NCI-H2227 (cell line): ENCODE data around the gene TBC1D4.
"Not testable (repeated sequence)": the region's sequence is repeated elsewhere in the genome, so short reads cannot be mapped to it uniquely, and the experiment has no call there.

Experiments used
- DNase-seq: peaks from one replicate; lab custom pipeline; 2025; ENCODE audit not compliant: unreplicated experiment; lab: John Stamatoyannopoulos, UW

Gene TBC1D4

GRCh38 chr13:75295201-75295600 is 186.8 kb downstream of the TBC1D4 start:
- no peak for DNase-seq

DNA sequence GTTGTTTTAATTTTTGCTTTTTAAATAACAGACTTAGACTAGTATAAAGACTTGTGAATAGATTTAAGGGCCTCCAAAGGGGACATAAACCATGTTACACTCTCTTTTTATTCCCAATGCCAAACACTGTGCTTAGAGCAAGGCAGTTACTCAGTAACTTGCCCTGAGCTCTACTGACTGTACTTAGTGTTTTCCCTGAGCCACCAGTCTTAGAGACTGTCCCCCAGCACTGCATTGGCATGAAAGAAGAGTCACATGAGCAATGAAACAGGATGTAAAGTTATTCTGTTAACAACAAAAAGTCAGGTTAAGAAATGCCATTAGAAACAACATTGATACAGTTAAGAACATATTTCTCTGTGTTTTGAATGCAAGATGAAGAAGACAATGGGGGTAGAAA is 187.9 kb downstream of the TBC1D4 start:
- no peak for DNase-seq

- no peak for DNase-seq
These were observed 196.7 kb downstream of the TBC1D4 start for GRCh38 chr13:75285310-75285709.

DNA sequence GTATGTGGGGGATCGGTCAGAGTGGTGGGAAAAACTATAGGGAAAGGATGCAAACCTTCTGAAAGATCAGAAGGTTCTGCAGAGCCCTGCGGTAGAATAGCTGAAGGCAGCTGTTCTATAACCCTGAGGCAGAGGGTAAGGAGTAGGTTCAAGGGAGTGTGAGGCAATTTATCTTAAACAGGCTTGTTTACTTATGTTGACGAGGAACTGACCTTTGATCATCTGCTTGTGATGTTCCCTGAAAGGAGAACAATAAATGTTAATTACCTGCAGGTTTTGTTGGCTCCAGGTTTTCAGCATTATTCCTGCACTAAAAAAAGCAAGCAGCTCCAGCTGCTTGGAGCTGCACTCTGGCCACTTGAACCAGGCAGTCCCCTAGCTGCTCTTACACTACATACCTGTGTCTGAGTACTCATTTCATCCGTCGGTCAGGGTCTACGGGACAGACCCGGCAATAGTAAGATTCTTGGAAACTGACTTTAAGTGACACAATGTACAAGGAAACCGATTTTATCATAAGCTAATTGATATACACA is 202.1 kb downstream of the TBC1D4 start:
- no peak for DNase-seq

GRCh38 chr13:75273695-75274094 is 208.3 kb downstream of the TBC1D4 start:
- not testable (repeated sequence) for DNase-seq

- no peak for DNase-seq
These were observed 210.1 kb downstream of the TBC1D4 start for GRCh38 chr13:75271846-75272245.

- not testable (repeated sequence) for DNase-seq
These were observed 213.5 kb downstream of the TBC1D4 start for GRCh38 chr13:75268481-75268880.

DNA sequence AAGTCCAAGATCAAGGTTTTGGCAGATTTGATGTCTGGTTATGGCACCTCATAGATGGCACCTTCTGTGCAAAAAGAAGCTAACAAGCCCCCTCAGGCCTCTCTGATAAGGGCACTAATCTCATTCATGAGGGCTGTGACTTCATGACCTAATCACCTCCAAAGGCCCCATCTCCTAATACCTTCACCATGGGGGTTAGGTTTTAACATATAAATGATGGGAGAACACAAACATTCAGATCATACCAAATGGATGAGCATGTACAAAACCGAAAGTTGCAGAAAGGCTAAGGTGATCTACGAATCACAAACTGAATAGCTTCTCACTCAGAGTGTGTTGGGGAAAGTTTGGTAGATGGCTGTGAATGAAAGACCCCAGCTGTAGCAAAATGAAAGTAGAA is 217.4 kb downstream of the TBC1D4 start:
- DNase-seq = no peak

- DNase-seq = no peak
These were observed 218.1 kb downstream of the TBC1D4 start for GRCh38 chr13:75263741-75264407.

- peak; percentile 49 for DNase-seq
These were observed 223.7 kb downstream of the TBC1D4 start for GRCh38 chr13:75258159-75258782.

DNA sequence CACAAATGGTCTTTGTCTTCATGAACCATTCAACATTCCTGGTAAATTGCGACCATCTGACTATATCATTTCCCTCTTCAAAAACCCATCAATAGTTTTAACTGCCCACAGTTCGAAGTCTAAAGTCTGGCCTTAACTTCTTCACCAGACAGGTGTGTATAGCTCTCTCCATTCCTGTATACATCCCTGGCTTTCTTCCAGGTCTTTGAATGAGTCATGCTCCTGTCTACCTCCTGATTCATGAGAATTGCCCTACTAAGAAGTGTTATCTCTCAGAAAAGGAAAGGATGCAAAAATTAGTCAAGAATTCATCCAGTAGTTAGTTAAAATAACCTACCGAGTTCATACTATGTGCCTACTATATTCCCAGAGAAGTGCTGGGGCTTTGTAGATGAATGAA is 225.0 kb downstream of the TBC1D4 start:
- no peak for DNase-seq

DNA sequence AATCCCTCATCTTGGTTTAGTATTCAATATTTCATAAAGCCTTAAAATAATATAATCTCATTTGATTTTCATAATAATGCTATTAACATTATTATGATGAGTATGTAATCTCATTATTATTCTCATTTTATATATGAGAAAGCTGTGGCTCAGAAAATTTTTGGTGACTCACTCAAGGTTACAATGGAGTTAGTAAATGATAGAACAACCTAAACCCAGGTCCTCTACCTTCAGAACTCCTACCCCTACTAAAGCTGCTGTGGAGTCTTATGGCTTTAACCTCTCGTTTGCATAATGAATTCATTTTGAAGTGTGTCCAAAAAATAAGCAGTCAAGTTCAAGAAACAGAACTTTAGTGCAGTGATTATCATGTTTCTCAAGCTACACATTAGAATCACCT is 226.3 kb downstream of the TBC1D4 start:
- DNase-seq = no peak

DNA sequence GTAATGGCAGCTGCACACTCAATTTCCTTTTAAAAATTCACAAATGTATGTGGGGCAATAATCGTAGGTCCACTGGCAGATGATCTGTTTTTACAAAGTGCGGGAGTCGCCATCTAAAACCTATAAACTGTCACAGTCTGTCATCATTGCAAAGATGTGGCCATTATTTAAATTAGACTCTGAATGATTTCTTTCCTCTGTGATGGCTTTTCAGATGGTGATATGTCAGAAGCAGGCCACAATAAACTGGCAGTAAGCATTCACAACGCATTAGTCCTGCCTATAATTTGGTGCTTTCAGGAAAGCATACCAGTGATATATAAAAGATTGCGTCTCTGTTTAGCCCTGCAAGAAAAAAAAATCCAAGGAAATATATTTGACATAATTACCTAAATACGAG is 226.8 kb downstream of the TBC1D4 start:
- peak; percentile 9 for DNase-seq

GRCh38 chr13:75251188-75251587 is 230.8 kb downstream of the TBC1D4 start:
- DNase-seq = no peak

DNA sequence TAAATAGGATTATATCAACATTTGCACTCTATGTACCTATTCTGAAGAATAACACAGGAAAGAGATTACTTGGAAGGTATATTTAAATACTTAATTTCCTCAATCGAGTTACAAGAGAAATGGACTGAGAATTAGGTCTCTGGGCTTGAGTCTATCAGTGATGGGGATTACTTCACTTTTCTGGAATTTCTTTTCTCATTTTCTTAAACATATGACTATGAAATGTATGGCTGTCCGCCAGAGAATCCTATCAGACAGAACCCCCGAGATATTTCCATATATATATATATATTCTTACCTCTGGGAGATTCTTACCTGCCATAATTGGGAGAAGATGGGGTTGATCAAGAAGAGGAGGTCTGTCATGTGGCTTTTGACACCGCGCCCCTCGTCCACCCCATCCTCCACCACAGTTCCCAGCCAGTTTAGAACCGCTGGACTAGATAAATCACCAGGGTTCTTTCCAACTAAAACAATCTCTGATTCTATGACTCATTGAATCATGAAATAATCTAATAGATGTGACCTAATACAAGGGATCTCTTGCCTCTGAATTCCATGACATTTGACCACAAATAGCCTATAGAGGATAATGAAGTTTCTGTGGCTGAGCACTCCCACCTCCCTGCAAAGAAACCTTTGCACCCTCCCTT is 231.3 kb downstream of the TBC1D4 start:
- DNase-seq = no peak

- not testable (repeated sequence) for DNase-seq
These were observed 236.4 kb downstream of the TBC1D4 start for GRCh38 chr13:75245578-75245977.

- DNase-seq = not testable (repeated sequence)
These were observed 241.7 kb downstream of the TBC1D4 start for GRCh38 chr13:75240240-75240639.

DNA sequence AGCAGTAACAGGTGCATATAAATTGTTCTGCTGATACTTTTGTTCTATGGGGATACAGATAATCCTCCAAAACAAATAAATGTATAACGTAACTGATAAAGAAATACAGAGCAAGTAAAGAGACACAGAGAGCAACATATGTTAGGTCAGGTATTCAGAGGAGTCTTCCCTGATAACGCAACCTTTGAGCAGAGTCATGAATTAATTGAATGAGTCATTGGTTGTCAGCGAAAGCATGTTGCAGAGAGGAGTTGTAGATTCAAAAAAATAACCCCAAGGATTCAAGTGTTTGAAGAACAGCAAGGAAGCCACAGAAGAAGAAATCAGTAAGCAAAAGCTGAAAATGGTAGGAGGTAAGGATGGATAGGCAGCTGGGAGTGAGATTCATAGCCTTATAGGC is 245.2 kb downstream of the TBC1D4 start:
- no peak for DNase-seq
